Stimulated activated CD8-positive, alpha-beta memory T cell treated with anti-CD3 and anti-CD28 coated beads, Interleukin-2, amount 100 ng/mL, for 1 hour (primary cell): Measurements from ENCODE around the gene CHST8.

ENCODE experiments used
- DNase-seq, 2 donors: peaks; one replicate each; pipeline ENCODE4 v3.0.0-alpha.2; 2020; ENCODE audit warnings: low read depth in 2 of 2

Gene CHST8

GRCh38 chr19:33618884-33619283 lies 2.9 kb upstream of the CHST8 start:
- no peak for DNase-seq

- no peak for DNase-seq
Observed at GRCh38 chr19:33620611-33621010, 1.1 kb upstream of the CHST8 start.

GRCh38 chr19:33621065-33621785 lies 528 bp upstream of the CHST8 start:
- DNase-seq, result no peak

GRCh38 chr19:33622505-33622808 lies 704 bp downstream of the CHST8 start:
- no peak for DNase-seq

GRCh38 chr19:33622809-33623511 lies 1.2 kb downstream of the CHST8 start:
- DNase-seq, result no peak

GRCh38 chr19:33624586-33624985 lies 2.8 kb downstream of the CHST8 start:
- DNase-seq, result no peak

GRCh38 chr19:33627526-33627925 lies 5.8 kb downstream of the CHST8 start:
- DNase-seq, result no peak

GRCh38 chr19:33627962-33628839 lies 6.4 kb downstream of the CHST8 start:
- DNase-seq, result no peak

- DNase-seq, result no peak
Observed at GRCh38 chr19:33628921-33629825, 7.4 kb downstream of the CHST8 start.

GRCh38 chr19:33629826-33630375 lies 8.1 kb downstream of the CHST8 start:
- DNase-seq, result no peak

- no peak for DNase-seq
Observed at GRCh38 chr19:33630880-33631608, 9.3 kb downstream of the CHST8 start.

- DNase-seq, result no peak
Observed at GRCh38 chr19:33631609-33631973, 9.8 kb downstream of the CHST8 start.

GRCh38 chr19:33634361-33635091 lies 12.8 kb downstream of the CHST8 start:
- no peak for DNase-seq

GRCh38 chr19:33638167-33639034 lies 16.6 kb downstream of the CHST8 start:
- DNase-seq, result no peak

- no peak for DNase-seq
Observed at GRCh38 chr19:33639035-33639681, 17.4 kb downstream of the CHST8 start.

GRCh38 chr19:33640773-33641172 lies 19.0 kb downstream of the CHST8 start:
- DNase-seq, result no peak

- DNase-seq, result no peak
Observed at GRCh38 chr19:33641261-33641660, 19.5 kb downstream of the CHST8 start.

- no peak for DNase-seq
Observed at GRCh38 chr19:33641956-33642498, 20.3 kb downstream of the CHST8 start.
